Bronchial epithelial cell (primary cell): ENCODE data around the gene DENND6B. TPM values are rescaled to one million over a fixed set of nuclear protein-coding genes. Genes with fewer than 3 reads are reported as not detected.
A peak's percentile ranks its signal among the peaks of the same experiment; 100 is the strongest.

Experiments used
- DNase-seq: peaks from one replicate; pipeline ENCODE4 v3.0.0-alpha.2; 2010; ENCODE audit warnings: low read depth
- FAIRE-seq: peaks from 2 replicates; lab custom pipeline; 2011; peaks lifted over from hg19 to GRCh38; lab: Jason Lieb, UNC
- H3K27me3 ChIP-seq: 2 replicates; pipeline ENCODE4 v1.5.1; 2011; ENCODE audit warnings: low read length; ENCODE audit not compliant: control insufficient read depth, insufficient read depth
- H3K36me3 ChIP-seq: 2 replicates; pipeline ENCODE4 v1.5.1; 2011; ENCODE audit warnings: low read length; ENCODE audit not compliant: control insufficient read depth, insufficient read depth
- H3K4me3 ChIP-seq: 2 replicates; pipeline ENCODE4 v1.5.1; 2011; ENCODE audit warnings: mild to moderate bottlenecking, low read depth, low read length, control low read depth
- total RNA-seq: library from RNA; depleted of rRNA; stranded (reverse); fragments of >200 nt; gene quantifications from 2 replicates; pipeline ENCODE4 v1.2.1, GENCODE V29; 2014
- TF ChIP-seq, protein P1 (sequence below): IDR thresholded peaks from 2 replicates; pipeline ENCODE4 v1.5.1; 2011; ENCODE audit warnings: mild to moderate bottlenecking, moderate library complexity, low read length, control low read depth, inconsistent platforms; ENCODE audit not compliant: insufficient read depth, severe bottlenecking

DENND6B gene
- total RNA-seq, 1 donor from 2014 or later: 1.1 TPM

DNA sequence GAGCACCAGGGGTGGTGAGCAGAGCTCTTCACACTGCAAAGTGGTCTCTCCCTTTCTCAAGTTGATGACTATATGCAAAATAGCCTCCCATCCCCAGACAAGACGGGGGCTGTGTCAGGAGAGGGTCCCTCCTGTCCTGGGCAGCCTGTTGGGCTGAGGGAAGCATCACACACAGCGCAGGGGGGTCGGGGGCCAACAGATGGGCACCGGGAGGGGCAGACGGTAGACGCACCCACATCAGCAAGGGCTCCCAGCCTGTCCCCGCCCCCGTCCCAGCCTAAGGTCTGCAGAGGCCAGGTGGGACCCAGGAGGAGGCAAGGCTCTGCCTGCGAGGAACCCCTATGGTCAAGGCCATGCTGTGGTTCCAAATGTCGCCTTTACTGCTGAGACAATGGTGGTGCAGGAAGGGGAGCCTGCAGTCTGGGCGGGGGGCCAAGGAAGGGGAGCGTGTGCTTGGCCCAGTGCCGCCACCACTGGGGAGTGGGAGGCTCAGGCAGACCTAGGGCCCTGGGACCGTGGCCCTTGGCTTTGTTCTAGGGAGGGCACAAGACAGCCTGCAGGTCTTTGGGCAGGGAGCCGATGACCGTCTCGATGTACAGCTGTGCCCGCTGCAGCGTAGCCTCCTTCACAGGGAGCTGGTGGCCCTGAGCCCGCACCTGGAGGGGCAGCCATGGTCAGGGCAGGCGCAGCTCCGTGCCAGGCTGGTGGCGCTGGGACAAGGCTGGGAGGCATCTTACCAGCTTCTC lies 15.0 kb downstream of the DENND6B start:
- H3K36me3 ChIP-seq: peaks cover under 1% of the 10 kb centered on the region
- no peak for DNase-seq
- H3K4me3 ChIP-seq: no peak overlapping the region
- peaks cover 1% of the 10 kb centered on the region for H3K27me3 ChIP-seq
- TF ChIP-seq, protein P1, sequence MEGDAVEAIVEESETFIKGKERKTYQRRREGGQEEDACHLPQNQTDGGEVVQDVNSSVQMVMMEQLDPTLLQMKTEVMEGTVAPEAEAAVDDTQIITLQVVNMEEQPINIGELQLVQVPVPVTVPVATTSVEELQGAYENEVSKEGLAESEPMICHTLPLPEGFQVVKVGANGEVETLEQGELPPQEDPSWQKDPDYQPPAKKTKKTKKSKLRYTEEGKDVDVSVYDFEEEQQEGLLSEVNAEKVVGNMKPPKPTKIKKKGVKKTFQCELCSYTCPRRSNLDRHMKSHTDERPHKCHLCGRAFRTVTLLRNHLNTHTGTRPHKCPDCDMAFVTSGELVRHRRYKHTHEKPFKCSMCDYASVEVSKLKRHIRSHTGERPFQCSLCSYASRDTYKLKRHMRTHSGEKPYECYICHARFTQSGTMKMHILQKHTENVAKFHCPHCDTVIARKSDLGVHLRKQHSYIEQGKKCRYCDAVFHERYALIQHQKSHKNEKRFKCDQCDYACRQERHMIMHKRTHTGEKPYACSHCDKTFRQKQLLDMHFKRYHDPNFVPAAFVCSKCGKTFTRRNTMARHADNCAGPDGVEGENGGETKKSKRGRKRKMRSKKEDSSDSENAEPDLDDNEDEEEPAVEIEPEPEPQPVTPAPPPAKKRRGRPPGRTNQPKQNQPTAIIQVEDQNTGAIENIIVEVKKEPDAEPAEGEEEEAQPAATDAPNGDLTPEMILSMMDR: no peak
- peak; percentile 64 for FAIRE-seq

GRCh38 chr22:50310949-50311444 lies 15.8 kb downstream of the DENND6B start:
- TF ChIP-seq, protein P1: no peak
- no peak for DNase-seq
- Histone ChIP-seq H3K4me3 (no peak overlapping the region), H3K27me3 (peaks cover 1% of the 10 kb centered on the region), H3K36me3 (peaks cover 2% of the 10 kb centered on the region)
- FAIRE-seq: no peak

DNA sequence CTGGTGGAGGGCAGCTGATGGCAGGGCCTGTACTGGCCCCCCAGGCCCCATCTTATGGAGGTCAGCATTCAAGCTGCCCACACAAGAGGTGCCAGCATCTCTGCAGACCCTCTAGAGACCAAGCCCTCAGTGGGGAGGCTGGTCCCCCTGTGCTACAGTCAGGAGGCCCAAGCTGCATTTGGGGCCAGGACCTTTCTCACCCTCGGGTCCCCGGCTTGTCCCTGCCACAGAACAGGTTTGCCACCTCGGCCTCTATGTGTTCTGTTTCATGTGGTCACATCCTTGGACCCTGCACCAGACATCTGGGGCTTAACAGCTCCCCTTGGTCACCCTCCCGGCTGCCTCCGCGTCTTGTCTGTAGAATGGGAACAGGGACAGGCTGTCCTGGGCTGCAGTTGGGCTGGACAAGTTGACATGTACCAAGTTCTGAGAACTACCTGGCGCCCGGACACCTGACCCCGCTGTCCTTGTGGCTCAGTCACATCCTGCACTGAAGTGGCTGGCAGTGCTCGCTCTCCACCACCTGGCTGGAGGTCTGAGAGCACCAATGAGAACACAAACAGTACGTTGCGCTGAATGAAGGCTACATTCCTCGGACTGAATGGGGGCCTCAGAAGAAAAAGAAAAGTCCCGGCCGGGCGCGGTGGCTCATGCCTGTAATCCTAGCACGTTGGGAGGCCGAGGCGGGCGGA lies 16.6 kb downstream of the DENND6B start:
- TF ChIP-seq, protein P1: no peak
- Histone ChIP-seq H3K27me3 (peaks cover 1% of the 10 kb centered on the region), H3K36me3 (peaks cover 2% of the 10 kb centered on the region), H3K4me3 (no peak overlapping the region)
- FAIRE-seq (no peak), DNase-seq (no peak)

GRCh38 chr22:50309601-50309991 lies 17.2 kb downstream of the DENND6B start:
- FAIRE-seq: no peak
- no peak for DNase-seq
- TF ChIP-seq, protein P1: no peak
- Histone ChIP-seq H3K4me3 (no peak overlapping the region), H3K27me3 (no peaks in the 10 kb centered on the region), H3K36me3 (peaks cover 3% of the 10 kb centered on the region)

GRCh38 chr22:50308986-50309600 lies 17.7 kb downstream of the DENND6B start:
- no peaks in the 10 kb centered on the region for H3K27me3 ChIP-seq
- H3K36me3 ChIP-seq: peaks cover 6% of the 10 kb centered on the region
- FAIRE-seq (no peak), DNase-seq (no peak)
- no peak overlapping the region for H3K4me3 ChIP-seq
- TF ChIP-seq, protein P1: no peak
